ENCODE results near the gene DENND4A. TPM values are rescaled to one million over a fixed set of nuclear protein-coding genes. Genes with fewer than 3 reads are reported as not detected.
"Not testable (repeated sequence)": the region's sequence is repeated elsewhere in the genome, so short reads cannot be mapped to it uniquely, and the experiment has no call there.

The DENND4A gene
- total RNA-seq, 2 donors from 2014 or later = 25.6 to 57.7 TPM

DNA sequence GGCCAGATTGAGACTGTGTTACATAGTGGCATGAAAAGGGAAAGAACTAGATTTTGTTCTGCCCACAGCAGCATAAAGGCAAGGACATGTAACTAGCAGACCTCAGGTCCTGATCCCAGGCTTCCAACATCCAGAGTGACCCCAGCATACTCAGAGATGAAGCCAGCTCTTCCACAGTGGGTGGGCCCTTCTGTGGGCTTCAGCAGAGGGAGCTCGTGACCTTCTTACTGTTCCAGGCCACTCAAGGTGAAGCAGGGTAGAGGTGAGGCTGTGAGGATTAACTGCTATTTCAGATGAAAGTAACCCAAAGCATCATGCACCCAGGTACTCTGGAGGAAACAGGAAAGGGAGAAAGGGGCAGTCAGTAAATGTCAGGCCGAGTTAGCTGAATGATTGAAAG is 171.3 kb downstream of the DENND4A start:
- TF ChIP-seq CTCF (IDR thresholded peaks at IDR 0.05) = no peak
- Histone ChIP-seq H3K9me3 (no peaks in the 10 kb centered on the region), H3K36me3 (no peaks in the 10 kb centered on the region), H3K27me3 (replicated peaks; ENCODE audit: insufficient read depth) (no peaks in the 10 kb centered on the region), H3K4me3 (no peak overlapping the region), H3K27ac (no peak overlapping the region), H3K4me1 (ENCODE audit: control insufficient read depth in 1 of 2, low read depth in 2 of 2) (no peaks in the 10 kb centered on the region)
- ATAC-seq (ENCODE audit: insufficient number of reproducible peaks, low FRiP score, low read depth) (no peak), DNase-seq (ENCODE audit: low spot score) (no peak)

- Histone ChIP-seq H3K4me1 (ENCODE audit: control insufficient read depth in 1 of 2, low read depth in 2 of 2) (no peaks in the 10 kb centered on the region), H3K27ac (no peak overlapping the region), H3K36me3 (no peaks in the 10 kb centered on the region), H3K9me3 (no peaks in the 10 kb centered on the region), H3K4me3 (no peak overlapping the region), H3K27me3 (replicated peaks; ENCODE audit: insufficient read depth) (no peaks in the 10 kb centered on the region)
- ATAC-seq (ENCODE audit: insufficient number of reproducible peaks, low FRiP score, low read depth) (no peak), DNase-seq (ENCODE audit: low spot score) (no peak)
- no peak for TF ChIP-seq CTCF (IDR thresholded peaks at IDR 0.05)
Observed at GRCh38 chr15:65619626-65620290, 172.3 kb downstream of the DENND4A start.

DNA sequence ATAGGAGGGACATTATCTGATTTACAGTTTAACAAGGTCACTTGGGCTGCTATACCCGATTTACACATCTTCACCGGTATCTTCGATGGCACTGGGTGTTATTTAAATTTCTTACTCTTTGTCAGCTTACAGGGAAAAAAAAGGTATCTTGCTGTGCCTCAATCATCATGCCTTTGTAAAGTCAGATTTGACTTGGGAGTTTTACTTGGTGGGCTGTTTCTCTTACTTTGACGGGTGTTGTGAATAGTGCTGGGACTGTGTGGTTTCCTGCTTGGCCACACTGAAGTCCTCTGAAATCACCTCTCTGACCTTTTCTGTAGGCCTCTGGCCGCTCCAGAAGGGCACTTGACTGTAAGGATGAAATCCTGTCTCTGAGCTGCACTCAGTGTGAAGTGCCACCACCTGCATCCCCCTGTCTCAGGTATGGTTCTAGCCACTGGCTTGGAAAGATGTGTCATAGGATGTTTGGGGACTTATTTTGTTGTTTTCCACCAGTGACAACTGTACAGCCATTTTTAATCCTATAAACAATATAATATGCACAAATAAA is 173.5 kb downstream of the DENND4A start:
- Histone ChIP-seq H3K4me1 (ENCODE audit: control insufficient read depth in 1 of 2, low read depth in 2 of 2) (no peaks in the 10 kb centered on the region), H3K27ac (no peak overlapping the region), H3K27me3 (replicated peaks; ENCODE audit: insufficient read depth) (no peaks in the 10 kb centered on the region), H3K4me3 (no peak overlapping the region), H3K36me3 (no peaks in the 10 kb centered on the region), H3K9me3 (no peaks in the 10 kb centered on the region)
- DNase-seq (ENCODE audit: low spot score) = no peak
- no peak for TF ChIP-seq CTCF (IDR thresholded peaks at IDR 0.05)
- ATAC-seq (ENCODE audit: insufficient number of reproducible peaks, low FRiP score, low read depth) = no peak

DNA sequence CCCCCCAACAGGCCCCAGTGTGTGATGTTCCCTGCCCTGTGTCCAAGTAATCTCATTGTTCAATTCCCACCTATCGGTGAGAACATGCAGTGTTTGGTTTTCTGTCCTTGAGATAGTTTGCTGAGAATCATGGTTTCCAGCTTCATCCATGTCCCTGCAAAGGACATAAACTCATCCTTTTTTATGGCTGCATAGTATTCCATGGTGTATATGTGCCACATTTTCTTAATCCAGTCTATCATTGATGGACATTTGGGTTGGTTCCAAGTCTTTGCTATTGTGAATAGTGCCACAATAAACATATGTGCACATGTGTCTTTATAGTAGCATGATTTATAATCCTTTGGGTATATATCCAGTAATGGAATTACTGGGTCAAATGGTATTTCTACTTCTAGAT is 176.2 kb downstream of the DENND4A start:
- not testable (repeated sequence) for H3K4me3 ChIP-seq; DNase-seq (ENCODE audit: low spot score); ATAC-seq (ENCODE audit: insufficient number of reproducible peaks, low FRiP score, low read depth); H3K27me3 ChIP-seq (replicated peaks; ENCODE audit: insufficient read depth); H3K36me3 ChIP-seq; H3K9me3 ChIP-seq; H3K27ac ChIP-seq
- H3K4me1 ChIP-seq (ENCODE audit: control insufficient read depth in 1 of 2, low read depth in 2 of 2) = peaks cover 6 to 11% of the 10 kb centered on the region in 2 donors

DNA sequence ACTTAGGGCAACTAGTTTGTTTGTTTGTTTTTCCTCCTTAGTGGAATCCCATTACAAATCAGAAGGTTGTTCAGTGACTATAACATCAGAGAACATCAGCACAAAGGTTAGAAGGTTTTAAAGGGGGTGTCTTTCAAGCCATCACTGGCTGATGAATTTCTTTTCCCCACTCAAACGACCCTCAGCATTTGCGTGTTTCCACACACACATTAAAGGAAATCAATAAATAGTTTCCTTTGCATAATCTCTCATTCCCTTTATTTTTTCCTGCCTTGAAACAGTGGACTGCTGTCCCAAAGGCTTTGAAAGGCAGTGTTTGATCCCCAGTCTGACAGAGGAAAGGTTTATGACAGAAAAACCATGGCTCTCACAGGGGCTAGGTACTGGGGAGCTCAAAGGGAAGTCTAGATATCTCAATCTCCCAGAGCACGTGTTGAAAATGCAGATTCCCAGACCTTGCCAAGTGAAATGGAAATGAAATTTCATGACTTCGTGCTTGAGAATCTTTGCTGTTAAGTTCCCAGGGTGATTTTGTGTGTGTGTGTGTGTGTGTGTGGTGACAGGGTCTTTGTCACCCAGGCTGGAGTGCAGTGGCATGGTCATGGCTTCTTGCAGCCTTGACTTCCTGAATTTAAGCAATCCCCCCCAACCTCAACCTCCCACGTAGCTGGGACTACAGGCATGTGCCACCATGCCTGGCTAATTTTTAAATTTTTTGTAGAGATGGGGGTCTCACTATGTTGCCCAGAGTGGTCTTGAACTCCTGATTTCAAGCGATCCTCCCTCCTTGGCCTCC is 178.9 kb downstream of the DENND4A start:
- no peaks in the 10 kb centered on the region for H3K9me3 ChIP-seq
- no peak overlapping the region for H3K27ac ChIP-seq
- no peak overlapping the region for H3K4me3 ChIP-seq
- DNase-seq (ENCODE audit: low spot score) (no peak), ATAC-seq (ENCODE audit: insufficient number of reproducible peaks, low FRiP score, low read depth) (no peak)
- H3K27me3 ChIP-seq (replicated peaks; ENCODE audit: insufficient read depth) = no peaks in the 10 kb centered on the region
- H3K36me3 ChIP-seq = no peaks in the 10 kb centered on the region
- TF ChIP-seq CTCF (IDR thresholded peaks at IDR 0.05) = no peak
- H3K4me1 ChIP-seq (ENCODE audit: control insufficient read depth in 1 of 2, low read depth in 2 of 2) = peaks cover 8 to 23% of the 10 kb centered on the region in 2 donors

Data from thoracic aorta (tissue), 2 donors.